Panc1 (cell line): ENCODE measurements around the gene PSMB1. TPM values are rescaled to one million over a fixed set of nuclear protein-coding genes. Genes with fewer than 3 reads are reported as not detected.

Experiments used
- ATAC-seq: fragments of 200-7000 bp; cut with Tn5 transposase; 2 replicates; pipeline ENCODE4 v1.9.1; 2020; ENCODE audit warnings: mild to moderate bottlenecking, moderate library complexity
- BruUV-seq: library from RNA; stranded (reverse); fragments of 400-500 nt; replicated peaks from 2 replicates; lab custom pipeline; 2021; lab: Mats Ljungman, UMichigan
- CTCF ChIA-PET: fragments of 300-600 bp; sonication (Branson Sonifier 250); formaldehyde crosslinking; loops from one replicate; lab custom pipeline; 2022; ENCODE audit warnings: antibody characterized with exemption; lab: Charles Lee
- POLR2A ChIA-PET: fragments of 300-600 bp; sonication (Branson Sonifier 250); formaldehyde crosslinking; loops from one replicate; lab custom pipeline; 2022; ENCODE audit warnings: antibody characterized with exemption; lab: Charles Lee
- DNase-seq: peaks from one replicate; pipeline ENCODE4 v3.0.0-alpha.2; 2010; ENCODE audit warnings: low read depth, low spot score
- H3K27ac ChIP-seq: 2 replicates; pipeline ENCODE4 v1.5.1; 2011; ENCODE audit warnings: mild to moderate bottlenecking, low read length, inconsistent platforms
- H3K27me3 ChIP-seq: fragments of 200-500 bp; sonication (Bioruptor generic); 2 replicates; pipeline ENCODE4 v1.6.0; 2014; ENCODE audit warnings: low read length, inconsistent platforms; ENCODE audit not compliant: control insufficient read depth, insufficient read depth
- H3K36me3 ChIP-seq: fragments of 200-500 bp; sonication (Bioruptor generic); 2 replicates; pipeline ENCODE4 v1.5.1; 2014; ENCODE audit warnings: inconsistent platforms, mild to moderate bottlenecking, low read length, moderate library complexity; ENCODE audit not compliant: control insufficient read depth, insufficient read depth
- H3K4me1 ChIP-seq: 2 replicates; pipeline ENCODE4 v1.5.1; 2011; ENCODE audit warnings: inconsistent platforms, mild to moderate bottlenecking, low read length, moderate library complexity; ENCODE audit not compliant: control insufficient read depth, insufficient read depth
- H3K4me3 ChIP-seq, 2 experiments: 2 replicates each; pipeline ENCODE4 v1.5.1; 2011 to 2012; ENCODE audit warnings: low read depth in 2 of 2, low read length in 2 of 2, mild to moderate bottlenecking in 2 of 2, inconsistent platforms in 1 of 2, moderate library complexity in 1 of 2
- H3K9me3 ChIP-seq: fragments of 200-500 bp; sonication (Bioruptor generic); 2 replicates; pipeline ENCODE4 v1.5.1; 2014; ENCODE audit warnings: low read depth, mild to moderate bottlenecking, inconsistent platforms, low read length, moderate library complexity; ENCODE audit not compliant: control insufficient read depth, insufficient read depth
- CTCF ChIP-seq: fragments of 450-650 bp; IDR thresholded peaks from 2 replicates; pipeline ENCODE4 v1.5.1; 2017; ENCODE audit warnings: mild to moderate bottlenecking
- POLR2AphosphoS5 ChIP-seq: IDR thresholded peaks from 2 replicates; pipeline ENCODE4 v1.6.1; 2012; ENCODE audit warnings: mild to moderate bottlenecking, low read depth, low read length, moderate library complexity
- REST ChIP-seq, 2 experiments: IDR thresholded peaks; 2 replicates each; pipeline ENCODE4 v1.6.1; 2011 to 2012; ENCODE audit warnings: low read depth in 2 of 2, control low read depth in 1 of 2, low read length in 1 of 2, mild to moderate bottlenecking in 1 of 2, moderate library complexity in 1 of 2; ENCODE audit not compliant: insufficient read depth in 1 of 2
- SIN3A ChIP-seq: IDR thresholded peaks from 2 replicates; pipeline ENCODE4 v1.6.1; 2012; ENCODE audit warnings: low read depth, mild to moderate bottlenecking, low read length, moderate library complexity, borderline replicate concordance; ENCODE audit not compliant: insufficient read depth
- TCF7L2 ChIP-seq: IDR thresholded peaks from 2 replicates; pipeline ENCODE4 v1.6.1; 2011; ENCODE audit warnings: mild to moderate bottlenecking, low read depth, low read length, inconsistent platforms
- in situ Hi-C: cut with HindIII; loops from 2 replicates; pipeline ENCODE4 v1.10.0; 2016; ENCODE audit warnings: low sequenced_read_pairs, low pct_unique_long_range_greater_than_20kb
- intact Hi-C: fragments of 100-400 bp; cut with micrococcal nuclease; formaldehyde crosslinking; loops from one replicate; pipeline ENCODE4 v1.10.0; 2022; ENCODE audit not compliant: unreplicated experiment
- total RNA-seq: library from RNA; stranded (reverse); gene quantifications from one replicate; pipeline ENCODE4 v1.2.1, GENCODE V29; 2021; ENCODE audit not compliant: unreplicated experiment

PSMB1 gene
- total RNA-seq, 1 experiment from 2014 or later: 305 TPM

GRCh38 chr6:170522565-170523183, 30.4 kb downstream of the PSMB1 start:
- no TSS peak for BruUV-seq
- Histone ChIP-seq H3K4me1 (no peaks in the 10 kb centered on the region), H3K9me3 (no peaks in the 10 kb centered on the region), H3K36me3 (no peaks in the 10 kb centered on the region), H3K27ac (no peak overlapping the region), H3K27me3 (no peaks in the 10 kb centered on the region; the same call in 1 of the 2 replicates), H3K4me3 (no peak overlapping the region)
- CTCF ChIA-PET: interaction anchor here (1.4 kb wide), 1 partner anchor 691 kb away, joined by 6 read pairs; no protein-coding TSS in a partner anchor
- DNase-seq (no peak), ATAC-seq (peak; percentile 92)
- TF ChIP-seq CTCF (peak; percentile 80), SIN3A (no peak)
- POLR2A ChIA-PET: no interaction called here
- in situ Hi-C loops (no loop called here), intact Hi-C loops (loop anchor here (10.0 kb wide), 2 partner anchors 228 to 568 kb away; partner anchors contain the start of gene DLL1)

GRCh38 chr6:170516783-170517616, 36.1 kb downstream of the PSMB1 start:
- ATAC-seq: peak; percentile 91
- intact Hi-C loops (no loop called here), in situ Hi-C loops (no loop called here)
- Histone ChIP-seq H3K4me3 (peak overlapping the region in 1 of 2 experiments; percentile 26; a peak in 1 of 4 replicates), H3K27me3 (no peaks in the 10 kb centered on the region; the same call in 1 of the 2 replicates), H3K9me3 (peaks cover 14% of the 10 kb centered on the region; the same call in 1 of the 2 replicates), H3K36me3 (no peaks in the 10 kb centered on the region), H3K27ac (no peak overlapping the region), H3K4me1 (no peaks in the 10 kb centered on the region)
- ChIA-PET CTCF (no interaction called here), POLR2A (no interaction called here)
- BruUV-seq: no TSS peak
- DNase-seq: peak; percentile 47
- peak; percentile 82 for TF ChIP-seq CTCF
- no peak for TF ChIP-seq POLR2AphosphoS5

- ChIA-PET CTCF (no interaction called here), POLR2A (no interaction called here)
- no peaks in the 10 kb centered on the region for H3K4me1 ChIP-seq
- no peak overlapping the region for H3K27ac ChIP-seq
- H3K4me3 ChIP-seq: no peak overlapping the region
- no peak for TF ChIP-seq REST (IDR thresholded peaks at IDR 0.05; ENCODE audit: insufficient read depth in 1 of 2, low read depth in 2 of 2, low read length in 1 of 2)
- no peak for TF ChIP-seq TCF7L2
- no TSS peak for BruUV-seq
- intact Hi-C loops: no loop called here
- H3K9me3 ChIP-seq: peaks cover 14% of the 10 kb centered on the region; the same call in 1 of the 2 replicates
- H3K27me3 ChIP-seq: no peaks in the 10 kb centered on the region
- in situ Hi-C loops: no loop called here
- H3K36me3 ChIP-seq: no peaks in the 10 kb centered on the region
- DNase-seq (no peak), ATAC-seq (no peak)
These were observed 38.2 kb downstream of the PSMB1 start for GRCh38 chr6:170514908-170515307.
